WTC11 (cell line): ENCODE measurements around the gene TMEM72. TPM values are rescaled to one million over a fixed set of nuclear protein-coding genes. Genes with fewer than 3 reads are reported as not detected.

ENCODE experiments used
- ATAC-seq: fragments of 200-7000 bp; cut with Tn5 transposase; 2 replicates; pipeline ENCODE4 v1.10.0; 2021; ENCODE audit warnings: mild to moderate bottlenecking, moderate library complexity
- CTCF ChIA-PET: fragments of 300-600 bp; sonication (Branson Sonifier 250); formaldehyde crosslinking; loops from one replicate; lab custom pipeline; 2021; ENCODE audit warnings: antibody characterized with exemption; lab: Charles Lee
- POLR2A ChIA-PET: fragments of 350-600 bp; sonication (Branson Sonifier 250); formaldehyde crosslinking; loops from one replicate; lab custom pipeline; 2021; ENCODE audit warnings: antibody characterized with exemption; lab: Charles Lee
- DNase-seq: peaks from one replicate; pipeline ENCODE4 v3.0.0; 2021; ENCODE audit warnings: low spot score
- H3K27ac Mint-ChIP-seq: 2 replicates; pipeline ENCODE4 v1.8.0; 2021; ENCODE audit warnings: mixed read lengths
- H3K27me3 Mint-ChIP-seq: 2 replicates; pipeline ENCODE4 v1.8.0; 2021; ENCODE audit warnings: low read depth, mild to moderate bottlenecking, moderate library complexity, mixed read lengths
- H3K36me3 Mint-ChIP-seq: 2 replicates; pipeline ENCODE4 v1.8.0; 2021; ENCODE audit warnings: mixed read lengths
- H3K4me1 Mint-ChIP-seq: 2 replicates; pipeline ENCODE4 v1.8.0; 2022; ENCODE audit warnings: mixed read lengths
- H3K4me3 Mint-ChIP-seq: 2 replicates; pipeline ENCODE4 v1.8.0; 2021; ENCODE audit warnings: mild to moderate bottlenecking, moderate library complexity, mixed read lengths
- H3K9me3 Mint-ChIP-seq: 2 replicates; pipeline ENCODE4 v1.8.0; 2021; ENCODE audit warnings: mixed read lengths
- AFF4 ChIP-seq: sonication (generic); formaldehyde crosslinking; IDR thresholded peaks from 2 replicates; pipeline ENCODE4 v1.8.1; 2023; ENCODE audit warnings: mild to moderate bottlenecking, missing genetic modification reagents, borderline replicate concordance
- CREB1 ChIP-seq: sonication (generic); formaldehyde crosslinking; IDR thresholded peaks from 2 replicates; pipeline ENCODE4 v1.8.0; 2023; ENCODE audit warnings: mild to moderate bottlenecking, missing genetic modification reagents
- FOXK1 ChIP-seq: sonication (generic); formaldehyde crosslinking; IDR thresholded peaks from 2 replicates; pipeline ENCODE4 v1.8.0; 2022; ENCODE audit warnings: mild to moderate bottlenecking, moderate library complexity, missing genetic modification reagents
- FOXP1 ChIP-seq: sonication (generic); formaldehyde crosslinking; IDR thresholded peaks from 2 replicates; pipeline ENCODE4 v1.8.0; 2022; ENCODE audit warnings: missing genetic modification reagents, mild to moderate bottlenecking, moderate library complexity, borderline replicate concordance
- GABPB1 ChIP-seq: sonication (generic); formaldehyde crosslinking; IDR thresholded peaks from 2 replicates; pipeline ENCODE4 v1.8.1; 2023; ENCODE audit warnings: mild to moderate bottlenecking, missing genetic modification reagents
- GRHL2 ChIP-seq: fragments of 250-450 bp; sonication (Bioruptor Pico); IDR thresholded peaks from 2 replicates; pipeline ENCODE4 v1.8.0; 2022; ENCODE audit warnings: mild to moderate bottlenecking, moderate library complexity; ENCODE audit not compliant: insufficient replicate concordance, severe bottlenecking
- HMGXB4 ChIP-seq: sonication (generic); formaldehyde crosslinking; IDR thresholded peaks from 2 replicates; pipeline ENCODE4 v1.8.1; 2023; ENCODE audit warnings: mild to moderate bottlenecking, moderate library complexity, missing genetic modification reagents
- PRRX2 ChIP-seq: fragments of 250-450 bp; sonication (Bioruptor Pico); IDR thresholded peaks from 2 replicates; pipeline ENCODE4 v1.8.0; 2021; ENCODE audit warnings: mild to moderate bottlenecking
- STAT6 ChIP-seq: sonication (generic); formaldehyde crosslinking; conservative IDR thresholded peaks from 2 replicates; pipeline ENCODE4 v1.8.1; 2023; ENCODE audit warnings: mild to moderate bottlenecking, low read depth, missing genetic modification reagents, moderate library complexity
- ZNF232 ChIP-seq: sonication (generic); formaldehyde crosslinking; IDR thresholded peaks from 2 replicates; pipeline ENCODE4 v1.8.0; 2022; ENCODE audit warnings: mild to moderate bottlenecking, missing genetic modification reagents
- ZNF281 ChIP-seq: sonication (generic); formaldehyde crosslinking; IDR thresholded peaks from 2 replicates; pipeline ENCODE4 v1.8.0; 2023; ENCODE audit warnings: mild to moderate bottlenecking, missing genetic modification reagents
- ZNF671 ChIP-seq: fragments of 250-450 bp; sonication (Bioruptor Pico); IDR thresholded peaks from 2 replicates; pipeline ENCODE4 v1.8.0; 2021; ENCODE audit warnings: mild to moderate bottlenecking
- total RNA-seq: library from RNA; stranded (reverse); gene quantifications from 3 replicates; pipeline ENCODE4 v1.2.3, GENCODE V29; 2021
- TF ChIP-seq, protein P1 (sequence below): sonication (generic); formaldehyde crosslinking; IDR thresholded peaks from 2 replicates; pipeline ENCODE4 v1.8.0; 2023; ENCODE audit warnings: missing genetic modification reagents, mild to moderate bottlenecking, borderline replicate concordance

Gene TMEM72
- total RNA-seq, 1 experiment from 2014 or later = not detected

DNA sequence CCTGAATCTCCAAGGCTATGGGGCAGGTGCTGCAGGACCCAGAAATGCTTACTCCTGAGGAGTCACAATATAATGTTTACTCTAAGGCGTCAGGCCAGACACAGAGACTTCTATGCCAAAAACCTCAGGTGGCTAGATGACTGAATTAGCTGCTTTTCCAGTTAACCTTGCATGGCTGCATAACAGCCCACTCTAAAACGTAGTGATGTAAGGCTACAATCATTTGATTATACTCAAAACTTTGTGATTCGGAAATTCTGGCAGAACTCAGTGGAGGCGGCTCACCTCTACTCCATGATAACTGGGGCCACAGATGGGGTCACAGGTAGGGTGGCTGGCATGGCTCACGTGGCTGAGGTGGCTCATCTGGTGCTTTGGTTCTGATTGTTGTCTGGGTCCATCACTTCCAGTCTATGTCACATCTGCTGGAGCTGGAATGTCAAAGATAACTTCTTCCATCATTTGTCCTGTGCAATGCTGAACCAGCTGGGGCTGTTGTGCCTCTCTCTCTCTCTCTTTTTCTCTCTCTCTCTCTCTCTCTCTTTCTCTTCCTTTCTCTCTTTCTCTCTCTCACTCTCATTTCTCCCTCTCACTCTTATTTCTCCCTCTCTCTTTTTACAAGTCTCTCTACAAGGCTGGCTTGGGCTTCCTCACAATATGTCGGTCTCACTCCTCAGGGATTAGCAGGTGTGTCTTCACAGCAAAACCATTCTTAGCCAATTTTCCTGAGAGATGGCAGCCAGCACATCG, 11.8 kb downstream of the TMEM72 start:
- H3K4me3 Mint-ChIP-seq = no peak overlapping the region
- peaks cover 3% of the 10 kb centered on the region for H3K9me3 Mint-ChIP-seq
- no peak overlapping the region for H3K27ac Mint-ChIP-seq
- H3K4me1 Mint-ChIP-seq = no peaks in the 10 kb centered on the region
- CTCF ChIA-PET = no interaction called here
- H3K36me3 Mint-ChIP-seq = peaks cover 3% of the 10 kb centered on the region
- DNase-seq (no peak), ATAC-seq (no peak)
- POLR2A ChIA-PET = no interaction called here
- no peaks in the 10 kb centered on the region for H3K27me3 Mint-ChIP-seq
- TF ChIP-seq AFF4 (CRISPR knock-in tag) (no peak), FOXP1 (CRISPR knock-in tag) (no peak), ZNF671 (no peak), GABPB1 (no peak), STAT6 (no peak), ZNF281 (no peak), GRHL2 (CRISPR knock-in tag) (no peak), FOXK1 (CRISPR knock-in tag) (no peak), PRRX2 (CRISPR knock-in tag) (no peak), ZNF232 (CRISPR knock-in tag) (no peak), CREB1 (CRISPR knock-in tag) (no peak), HMGXB4 (CRISPR knock-in tag) (no peak)
- TF ChIP-seq, protein P1, sequence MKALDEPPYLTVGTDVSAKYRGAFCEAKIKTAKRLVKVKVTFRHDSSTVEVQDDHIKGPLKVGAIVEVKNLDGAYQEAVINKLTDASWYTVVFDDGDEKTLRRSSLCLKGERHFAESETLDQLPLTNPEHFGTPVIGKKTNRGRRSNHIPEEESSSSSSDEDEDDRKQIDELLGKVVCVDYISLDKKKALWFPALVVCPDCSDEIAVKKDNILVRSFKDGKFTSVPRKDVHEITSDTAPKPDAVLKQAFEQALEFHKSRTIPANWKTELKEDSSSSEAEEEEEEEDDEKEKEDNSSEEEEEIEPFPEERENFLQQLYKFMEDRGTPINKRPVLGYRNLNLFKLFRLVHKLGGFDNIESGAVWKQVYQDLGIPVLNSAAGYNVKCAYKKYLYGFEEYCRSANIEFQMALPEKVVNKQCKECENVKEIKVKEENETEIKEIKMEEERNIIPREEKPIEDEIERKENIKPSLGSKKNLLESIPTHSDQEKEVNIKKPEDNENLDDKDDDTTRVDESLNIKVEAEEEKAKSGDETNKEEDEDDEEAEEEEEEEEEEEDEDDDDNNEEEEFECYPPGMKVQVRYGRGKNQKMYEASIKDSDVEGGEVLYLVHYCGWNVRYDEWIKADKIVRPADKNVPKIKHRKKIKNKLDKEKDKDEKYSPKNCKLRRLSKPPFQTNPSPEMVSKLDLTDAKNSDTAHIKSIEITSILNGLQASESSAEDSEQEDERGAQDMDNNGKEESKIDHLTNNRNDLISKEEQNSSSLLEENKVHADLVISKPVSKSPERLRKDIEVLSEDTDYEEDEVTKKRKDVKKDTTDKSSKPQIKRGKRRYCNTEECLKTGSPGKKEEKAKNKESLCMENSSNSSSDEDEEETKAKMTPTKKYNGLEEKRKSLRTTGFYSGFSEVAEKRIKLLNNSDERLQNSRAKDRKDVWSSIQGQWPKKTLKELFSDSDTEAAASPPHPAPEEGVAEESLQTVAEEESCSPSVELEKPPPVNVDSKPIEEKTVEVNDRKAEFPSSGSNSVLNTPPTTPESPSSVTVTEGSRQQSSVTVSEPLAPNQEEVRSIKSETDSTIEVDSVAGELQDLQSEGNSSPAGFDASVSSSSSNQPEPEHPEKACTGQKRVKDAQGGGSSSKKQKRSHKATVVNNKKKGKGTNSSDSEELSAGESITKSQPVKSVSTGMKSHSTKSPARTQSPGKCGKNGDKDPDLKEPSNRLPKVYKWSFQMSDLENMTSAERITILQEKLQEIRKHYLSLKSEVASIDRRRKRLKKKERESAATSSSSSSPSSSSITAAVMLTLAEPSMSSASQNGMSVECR (CRISPR knock-in tag) = no peak
